Measurements from ENCODE around the gene CPLX3.

Gene CPLX3

GRCh38 chr15:74795966-74796625, 30.3 kb upstream of the CPLX3 start:
- WGBS (ENCODE audit: insufficient coverage, insufficient read length): no CpG with 5 or more reads among the region's 14 CpGs
- DNase-seq (ENCODE audit: low read depth, low spot score): no peak
- peaks cover 2% of the 10 kb centered on the region; the same call in 1 of the 2 replicates for H3K4me1 ChIP-seq (ENCODE audit: control insufficient read depth, insufficient read depth, low read length)
- no peaks in the 10 kb centered on the region for H3K9me3 ChIP-seq (ENCODE audit: control insufficient read depth, insufficient read depth, low read length)
- peaks cover 7% of the 10 kb centered on the region for H3K36me3 ChIP-seq (ENCODE audit: control insufficient read depth, insufficient read depth, low read length)
- no peak overlapping the region for H3K27ac ChIP-seq (ENCODE audit: low read length)
- no peak overlapping the region for H3K4me3 ChIP-seq (ENCODE audit: low read length)
- H3K27me3 ChIP-seq (ENCODE audit: control insufficient read depth, insufficient read depth, low read length): no peaks in the 10 kb centered on the region

GRCh38 chr15:74798388-74799254, 27.8 kb upstream of the CPLX3 start:
- Histone ChIP-seq H3K4me3 (ENCODE audit: low read length) (no peak overlapping the region), H3K27ac (ENCODE audit: low read length) (no peak overlapping the region), H3K9me3 (ENCODE audit: control insufficient read depth, insufficient read depth, low read length) (no peaks in the 10 kb centered on the region), H3K27me3 (ENCODE audit: control insufficient read depth, insufficient read depth, low read length) (no peaks in the 10 kb centered on the region), H3K36me3 (ENCODE audit: control insufficient read depth, insufficient read depth, low read length) (peaks cover 20% of the 10 kb centered on the region), H3K4me1 (ENCODE audit: control insufficient read depth, insufficient read depth, low read length) (peaks cover 2% of the 10 kb centered on the region; the same call in 1 of the 2 replicates)
- DNase-seq (ENCODE audit: low read depth, low spot score): no peak
- no CpG with 5 or more reads among the region's 25 CpGs for WGBS (ENCODE audit: insufficient coverage, insufficient read length)

GRCh38 chr15:74799255-74799855, 27.1 kb upstream of the CPLX3 start:
- WGBS (ENCODE audit: insufficient coverage, insufficient read length): no CpG with 5 or more reads among the region's 16 CpGs
- no peak overlapping the region for H3K4me3 ChIP-seq (ENCODE audit: low read length)
- no peak overlapping the region for H3K27ac ChIP-seq (ENCODE audit: low read length)
- no peaks in the 10 kb centered on the region for H3K9me3 ChIP-seq (ENCODE audit: control insufficient read depth, insufficient read depth, low read length)
- no peak for DNase-seq (ENCODE audit: low read depth, low spot score)
- peaks cover 20% of the 10 kb centered on the region for H3K36me3 ChIP-seq (ENCODE audit: control insufficient read depth, insufficient read depth, low read length)
- peaks cover 2% of the 10 kb centered on the region; the same call in 1 of the 2 replicates for H3K4me1 ChIP-seq (ENCODE audit: control insufficient read depth, insufficient read depth, low read length)
- no peaks in the 10 kb centered on the region for H3K27me3 ChIP-seq (ENCODE audit: control insufficient read depth, insufficient read depth, low read length)

- H3K9me3 ChIP-seq (ENCODE audit: control insufficient read depth, insufficient read depth, low read length): no peaks in the 10 kb centered on the region
- H3K27me3 ChIP-seq (ENCODE audit: control insufficient read depth, insufficient read depth, low read length): no peaks in the 10 kb centered on the region
- H3K4me3 ChIP-seq (ENCODE audit: low read length): no peak overlapping the region
- peak; percentile 73 for DNase-seq (ENCODE audit: low read depth, low spot score)
- no peak overlapping the region for H3K27ac ChIP-seq (ENCODE audit: low read length)
- no CpG with 5 or more reads among the region's 18 CpGs for WGBS (ENCODE audit: insufficient coverage, insufficient read length)
- H3K36me3 ChIP-seq (ENCODE audit: control insufficient read depth, insufficient read depth, low read length): peaks cover 20% of the 10 kb centered on the region
- peaks cover 2% of the 10 kb centered on the region; the same call in 1 of the 2 replicates for H3K4me1 ChIP-seq (ENCODE audit: control insufficient read depth, insufficient read depth, low read length)
These were observed 26.4 kb upstream of the CPLX3 start for GRCh38 chr15:74799856-74800558.

- no peaks in the 10 kb centered on the region for H3K27me3 ChIP-seq (ENCODE audit: control insufficient read depth, insufficient read depth, low read length)
- H3K9me3 ChIP-seq (ENCODE audit: control insufficient read depth, insufficient read depth, low read length): no peaks in the 10 kb centered on the region
- H3K4me3 ChIP-seq (ENCODE audit: low read length): no peak overlapping the region
- no peak for DNase-seq (ENCODE audit: low read depth, low spot score)
- H3K36me3 ChIP-seq (ENCODE audit: control insufficient read depth, insufficient read depth, low read length): peaks cover 20% of the 10 kb centered on the region
- no peak overlapping the region for H3K27ac ChIP-seq (ENCODE audit: low read length)
- H3K4me1 ChIP-seq (ENCODE audit: control insufficient read depth, insufficient read depth, low read length): peaks cover 2% of the 10 kb centered on the region; the same call in 1 of the 2 replicates
- WGBS (ENCODE audit: insufficient coverage, insufficient read length): no CpG with 5 or more reads among the region's 20 CpGs
These were observed 25.8 kb upstream of the CPLX3 start for GRCh38 chr15:74800559-74801094.

GRCh38 chr15:74801311-74801997, 25.0 kb upstream of the CPLX3 start:
- Histone ChIP-seq H3K9me3 (ENCODE audit: control insufficient read depth, insufficient read depth, low read length) (no peaks in the 10 kb centered on the region), H3K36me3 (ENCODE audit: control insufficient read depth, insufficient read depth, low read length) (peaks cover 20% of the 10 kb centered on the region), H3K4me1 (ENCODE audit: control insufficient read depth, insufficient read depth, low read length) (peaks cover 2% of the 10 kb centered on the region; the same call in 1 of the 2 replicates), H3K27me3 (ENCODE audit: control insufficient read depth, insufficient read depth, low read length) (no peaks in the 10 kb centered on the region), H3K4me3 (ENCODE audit: low read length) (no peak overlapping the region), H3K27ac (ENCODE audit: low read length) (no peak overlapping the region)
- no peak for DNase-seq (ENCODE audit: low read depth, low spot score)
- WGBS (ENCODE audit: insufficient coverage, insufficient read length): no CpG with 5 or more reads among the region's 18 CpGs

- no peaks in the 10 kb centered on the region for H3K27me3 ChIP-seq (ENCODE audit: control insufficient read depth, insufficient read depth, low read length)
- WGBS (ENCODE audit: insufficient coverage, insufficient read length): no CpG with 5 or more reads among the region's 20 CpGs
- DNase-seq (ENCODE audit: low read depth, low spot score): no peak
- H3K4me1 ChIP-seq (ENCODE audit: control insufficient read depth, insufficient read depth, low read length): peaks cover 2% of the 10 kb centered on the region; the same call in 1 of the 2 replicates
- H3K9me3 ChIP-seq (ENCODE audit: control insufficient read depth, insufficient read depth, low read length): no peaks in the 10 kb centered on the region
- H3K36me3 ChIP-seq (ENCODE audit: control insufficient read depth, insufficient read depth, low read length): peaks cover 20% of the 10 kb centered on the region
- H3K27ac ChIP-seq (ENCODE audit: low read length): no peak overlapping the region
- no peak overlapping the region for H3K4me3 ChIP-seq (ENCODE audit: low read length)
These were observed 24.1 kb upstream of the CPLX3 start for GRCh38 chr15:74802290-74802689.

GRCh38 chr15:74802862-74803447, 23.5 kb upstream of the CPLX3 start:
- H3K36me3 ChIP-seq (ENCODE audit: control insufficient read depth, insufficient read depth, low read length): peaks cover 20% of the 10 kb centered on the region
- no peak overlapping the region for H3K4me3 ChIP-seq (ENCODE audit: low read length)
- peaks cover 2% of the 10 kb centered on the region; the same call in 1 of the 2 replicates for H3K4me1 ChIP-seq (ENCODE audit: control insufficient read depth, insufficient read depth, low read length)
- H3K9me3 ChIP-seq (ENCODE audit: control insufficient read depth, insufficient read depth, low read length): no peaks in the 10 kb centered on the region
- H3K27ac ChIP-seq (ENCODE audit: low read length): no peak overlapping the region
- H3K27me3 ChIP-seq (ENCODE audit: control insufficient read depth, insufficient read depth, low read length): no peaks in the 10 kb centered on the region
- WGBS (ENCODE audit: insufficient coverage, insufficient read length): no CpG with 5 or more reads among the region's 31 CpGs
- no peak for DNase-seq (ENCODE audit: low read depth, low spot score)

- H3K27ac ChIP-seq (ENCODE audit: low read length): no peak overlapping the region
- H3K36me3 ChIP-seq (ENCODE audit: control insufficient read depth, insufficient read depth, low read length): peaks cover 18% of the 10 kb centered on the region
- H3K27me3 ChIP-seq (ENCODE audit: control insufficient read depth, insufficient read depth, low read length): no peaks in the 10 kb centered on the region
- peaks cover under 1% of the 10 kb centered on the region for H3K4me1 ChIP-seq (ENCODE audit: control insufficient read depth, insufficient read depth, low read length)
- WGBS (ENCODE audit: insufficient coverage, insufficient read length): no CpG with 5 or more reads among the region's 6 CpGs
- H3K4me3 ChIP-seq (ENCODE audit: low read length): no peak overlapping the region
- DNase-seq (ENCODE audit: low read depth, low spot score): no peak
- H3K9me3 ChIP-seq (ENCODE audit: control insufficient read depth, insufficient read depth, low read length): no peaks in the 10 kb centered on the region
These were observed 21.5 kb upstream of the CPLX3 start for GRCh38 chr15:74804935-74805334.
